Loucy (cell line): ENCODE measurements around the gene C1orf159.

Experiments
- EZH2phosphoT487 ChIP-seq: fragments of 200-600 bp; IDR thresholded peaks from 2 replicates; pipeline ENCODE4 v1.6.1; 2018; ENCODE audit warnings: antibody characterized with exemption, mild to moderate bottlenecking, moderate library complexity, borderline replicate concordance
- TF ChIP-seq, protein P1 (sequence below): fragments of 200-600 bp; sonication (generic); conservative IDR thresholded peaks from 2 replicates; pipeline ENCODE4 v1.5.1; 2014; ENCODE audit warnings: mild to moderate bottlenecking, antibody characterized with exemption, low read length

DNA sequence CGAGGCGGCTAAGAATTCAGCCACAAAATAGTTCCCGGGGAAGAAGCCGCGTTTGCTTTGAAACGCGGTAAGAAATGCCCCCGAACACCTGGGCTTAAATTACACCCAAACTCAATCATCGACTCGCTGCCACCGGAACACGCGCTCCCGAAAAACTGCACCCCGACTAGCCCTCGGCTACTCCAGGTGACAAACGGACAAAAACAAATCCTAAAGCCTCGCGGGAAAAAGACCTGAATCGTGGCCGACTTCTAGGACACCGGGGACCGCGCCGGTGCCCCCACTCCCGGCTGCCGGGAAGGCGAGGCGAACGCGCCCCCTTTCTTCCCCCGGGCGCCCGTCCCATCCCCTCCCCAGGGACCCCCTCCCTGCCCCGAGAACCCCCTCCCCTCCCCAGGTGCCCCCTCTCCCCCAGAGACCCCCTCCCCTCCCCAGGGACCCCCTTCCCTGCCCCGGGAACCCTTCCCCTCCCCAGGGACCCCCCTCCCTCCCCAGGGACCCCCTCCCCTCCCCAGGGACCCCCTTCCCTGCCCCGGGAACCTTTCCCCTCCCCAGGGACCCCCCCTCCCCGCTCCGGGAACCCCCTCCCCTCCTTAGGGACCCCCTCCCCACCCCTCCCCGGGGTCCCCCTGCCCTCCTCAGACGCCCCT is 628 bp downstream of the C1orf159 start:
- TF ChIP-seq, protein P1, sequence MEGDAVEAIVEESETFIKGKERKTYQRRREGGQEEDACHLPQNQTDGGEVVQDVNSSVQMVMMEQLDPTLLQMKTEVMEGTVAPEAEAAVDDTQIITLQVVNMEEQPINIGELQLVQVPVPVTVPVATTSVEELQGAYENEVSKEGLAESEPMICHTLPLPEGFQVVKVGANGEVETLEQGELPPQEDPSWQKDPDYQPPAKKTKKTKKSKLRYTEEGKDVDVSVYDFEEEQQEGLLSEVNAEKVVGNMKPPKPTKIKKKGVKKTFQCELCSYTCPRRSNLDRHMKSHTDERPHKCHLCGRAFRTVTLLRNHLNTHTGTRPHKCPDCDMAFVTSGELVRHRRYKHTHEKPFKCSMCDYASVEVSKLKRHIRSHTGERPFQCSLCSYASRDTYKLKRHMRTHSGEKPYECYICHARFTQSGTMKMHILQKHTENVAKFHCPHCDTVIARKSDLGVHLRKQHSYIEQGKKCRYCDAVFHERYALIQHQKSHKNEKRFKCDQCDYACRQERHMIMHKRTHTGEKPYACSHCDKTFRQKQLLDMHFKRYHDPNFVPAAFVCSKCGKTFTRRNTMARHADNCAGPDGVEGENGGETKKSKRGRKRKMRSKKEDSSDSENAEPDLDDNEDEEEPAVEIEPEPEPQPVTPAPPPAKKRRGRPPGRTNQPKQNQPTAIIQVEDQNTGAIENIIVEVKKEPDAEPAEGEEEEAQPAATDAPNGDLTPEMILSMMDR = no peak
- no peak for TF ChIP-seq EZH2phosphoT487
